B cell (primary cell): ENCODE data around the gene METTL23. TPM values are rescaled to one million over a fixed set of nuclear protein-coding genes. Genes with fewer than 3 reads are reported as not detected.

Experiments
- ATAC-seq: fragments of 200-7000 bp; cut with Tn5 transposase; one replicate; pipeline ENCODE4 v1.10.0; 2021; ENCODE audit warnings: low read depth, mild to moderate bottlenecking, moderate number of reproducible peaks, moderate library complexity
- CTCF ChIA-PET: fragments of 350-600 bp; sonication (Branson Sonifier 250); formaldehyde crosslinking; loops from one replicate; lab custom pipeline; 2021; ENCODE audit warnings: antibody characterized with exemption, inconsistent platforms; lab: Charles Lee
- POLR2A ChIA-PET: fragments of 350-600 bp; sonication (Branson Sonifier 250); formaldehyde crosslinking; loops from one replicate; lab custom pipeline; 2021; ENCODE audit warnings: antibody characterized with exemption; lab: Charles Lee
- DNase-seq: peaks from one replicate; pipeline ENCODE4 v3.0.0; 2013
- H2AFZ ChIP-seq: 2 replicates; pipeline ENCODE4 v1.6.1; 2012; ENCODE audit warnings: mild to moderate bottlenecking, low read depth, low read length; ENCODE audit not compliant: insufficient read depth, poor library complexity, severe bottlenecking
- H3K27ac ChIP-seq, 2 donors: 1 replicate in 1 of 2; 2 replicates in 1 of 2; pipeline ENCODE4 v1.5.1; 2012 to 2013; ENCODE audit warnings: low read length in 2 of 2, mild to moderate bottlenecking in 2 of 2, moderate library complexity in 1 of 2
- H3K27me3 ChIP-seq, 4 experiments: fragments of 200-600 bp in 1 of 4; sonication (generic) in 1 of 4; replicated peaks in 1 of 4; 1 replicate in 2 of 4; 2 replicates in 2 of 4; pipeline versions ENCODE4 v1.6.1 to v1.7.0; 2013 to 2016; ENCODE audit warnings: low read length in 3 of 4, mild to moderate bottlenecking in 2 of 4, mixed read lengths in 1 of 4, moderate library complexity in 1 of 4; ENCODE audit not compliant: insufficient read depth in 4 of 4, control insufficient read depth in 3 of 4; ENCODE audit errors: control extremely low read depth in 1 of 4
- H3K36me3 ChIP-seq, 2 experiments: replicated peaks in 1 of 2; 1 replicate in 1 of 2; 2 replicates in 1 of 2; pipeline versions ENCODE4 v1.6.1 to v1.7.1; 2013; ENCODE audit warnings: low read length in 1 of 2; ENCODE audit not compliant: insufficient read depth in 2 of 2, control insufficient read depth in 1 of 2; ENCODE audit errors: control extremely low read depth in 1 of 2, extremely low read depth in 1 of 2
- H3K4me1 ChIP-seq, 2 donors: fragments of 200-600 bp in 1 of 2; sonication (generic) in 1 of 2; 1 replicate in 1 of 2; 2 replicates in 1 of 2; pipeline versions ENCODE4 v1.5.1 to v1.6.1; 2013 to 2017; ENCODE audit warnings: low read length in 2 of 2; ENCODE audit not compliant: control insufficient read depth in 2 of 2, insufficient read depth in 2 of 2
- H3K4me2 ChIP-seq: replicated peaks from 2 replicates; pipeline ENCODE3; 2012; ENCODE audit warnings: mild to moderate bottlenecking, low read depth, low read length; ENCODE audit not compliant: poor library complexity, severe bottlenecking
- H3K4me3 ChIP-seq, 5 experiments: fragments of 200-600 bp in 1 of 5; sonication (generic) in 1 of 5; 1 replicate in 3 of 5; 2 replicates in 2 of 5; pipeline versions ENCODE4 v1.5.1 to v1.7.0; 2011 to 2016; ENCODE audit warnings: low read length in 4 of 5, mild to moderate bottlenecking in 4 of 5, low read depth in 2 of 5, control low read depth in 1 of 5, moderate library complexity in 1 of 5; ENCODE audit not compliant: insufficient read depth in 1 of 5; ENCODE audit errors: control extremely low read depth in 1 of 5, extremely low read depth in 1 of 5
- H3K79me2 ChIP-seq: fragments of 200-600 bp; sonication (generic); one replicate; pipeline ENCODE4 v1.6.0; 2016; ENCODE audit warnings: low read length; ENCODE audit not compliant: control insufficient read depth, insufficient read depth
- H3K9ac ChIP-seq: fragments of 200-600 bp; sonication (generic); 2 replicates; pipeline ENCODE4 v1.6.1; 2017; ENCODE audit warnings: mild to moderate bottlenecking, low read length, moderate library complexity
- H3K9me3 ChIP-seq, 3 donors: one replicate each; pipeline versions ENCODE4 v1.6.1 to v1.7.1; 2013; ENCODE audit warnings: low read length in 2 of 3; ENCODE audit not compliant: control insufficient read depth in 2 of 3, insufficient read depth in 1 of 3; ENCODE audit errors: control extremely low read depth in 1 of 3
- H4K20me1 ChIP-seq: 2 replicates; pipeline ENCODE4 v1.6.0; 2012; ENCODE audit warnings: mild to moderate bottlenecking, low read length; ENCODE audit not compliant: insufficient read depth, control insufficient read depth, poor library complexity, severe bottlenecking
- H3K27ac Mint-ChIP-seq: one replicate; pipeline ENCODE4 v1.8.0; 2021; ENCODE audit warnings: mixed read lengths
- H3K27me3 Mint-ChIP-seq: one replicate; pipeline ENCODE4 v1.8.0; 2021; ENCODE audit warnings: mixed read lengths
- H3K4me1 Mint-ChIP-seq: one replicate; pipeline ENCODE4 v1.8.0; 2021; ENCODE audit warnings: mixed read lengths
- H3K4me3 Mint-ChIP-seq: one replicate; pipeline ENCODE4 v1.8.0; 2021; ENCODE audit warnings: mixed read lengths
- H3K9me3 Mint-ChIP-seq: one replicate; pipeline ENCODE4 v1.8.0; 2022; ENCODE audit warnings: mixed read lengths; ENCODE audit not compliant: insufficient read depth
- EZH2 ChIP-seq: IDR thresholded peaks from 2 replicates; pipeline ENCODE4 v1.6.1; 2012; ENCODE audit warnings: borderline replicate concordance, low read depth, mild to moderate bottlenecking, moderate library complexity, low read length; ENCODE audit not compliant: insufficient read depth, poor library complexity, severe bottlenecking
- WGBS: methylation state at CpG from one replicate; pipeline ENCODE4 v1.1.5; 2013; ENCODE audit warnings: missing lambda C conversion rate; ENCODE audit not compliant: insufficient coverage; 5-methylcytosine and 5-hydroxymethylcytosine counted together
- intact Hi-C: fragments of 100-400 bp; cut with micrococcal nuclease; formaldehyde crosslinking; loops from one replicate; pipeline ENCODE4 v1.10.0; 2022
- polyA plus RNA-seq: library from polyadenylated mRNA; depleted of rRNA; stranded (reverse); fragments of >200 nt; gene quantifications from 2 replicates; pipeline ENCODE4 v1.2.3, GENCODE V29; 2012
- total RNA-seq, 2 donors: library from RNA; stranded (reverse); fragments of 120-200 nt in 1 of 2; gene quantifications; 1 replicate in 1 of 2; 2 replicates in 1 of 2; pipeline versions ENCODE4 v1.2.3 to v1.2.4, GENCODE V29; 2013 to 2022
- TF ChIP-seq, protein P1 (sequence below): fragments of 200-600 bp; IDR thresholded peaks from one replicate; pipeline ENCODE4 v1.8.0; 2022; ENCODE audit warnings: antibody characterized with exemption, mild to moderate bottlenecking

Gene METTL23
- total and polyA plus RNA-seq, 2 donors (not counting 1 experiment from before 2014, with no cell fraction given), result 64.0 to 68.1 TPM

DNA sequence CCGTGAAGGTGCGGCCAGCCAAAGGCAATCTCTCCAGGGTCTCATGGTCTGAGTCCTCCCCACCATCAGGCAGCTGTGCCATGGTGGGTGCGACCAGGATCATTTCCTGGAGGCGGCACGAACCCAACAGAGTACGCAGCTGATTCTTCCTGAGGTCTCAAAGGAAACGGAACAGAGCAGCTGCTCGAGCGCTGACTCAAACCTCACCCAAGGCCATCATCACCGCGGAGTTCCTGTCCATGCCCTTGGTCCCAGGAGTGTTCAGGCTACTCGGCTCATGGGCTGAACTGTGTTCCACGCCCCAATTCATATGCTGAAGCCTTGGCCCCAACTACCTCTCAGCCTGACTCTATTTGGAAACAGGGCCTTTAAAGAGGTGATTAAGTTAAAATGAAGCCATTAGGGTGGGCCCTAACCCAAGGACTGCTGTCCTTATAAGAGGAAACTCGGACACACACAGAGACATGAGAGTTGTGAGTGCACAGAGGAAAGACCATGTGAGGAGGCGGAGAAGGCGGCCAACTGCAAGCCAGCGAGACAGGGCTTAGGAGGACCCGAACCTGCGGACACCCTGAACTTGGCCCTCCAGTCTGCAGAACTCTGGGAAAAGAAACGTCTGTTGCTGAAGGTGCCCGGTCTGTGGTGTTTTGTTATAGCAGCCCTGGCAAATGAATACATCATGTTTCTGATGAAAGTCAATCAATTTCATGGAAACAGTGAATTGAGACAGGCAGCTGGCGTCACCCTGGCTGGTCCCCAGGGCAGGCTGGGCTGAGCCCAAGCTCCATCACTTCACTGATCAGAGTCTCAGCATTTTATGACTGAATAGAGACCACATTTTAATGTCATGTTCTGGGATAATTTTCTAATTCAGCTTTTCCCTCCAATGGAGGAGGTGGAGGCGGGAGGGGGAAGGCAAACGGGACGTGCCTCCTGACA lies 29.6 kb upstream of the METTL23 start:
- H3K27ac Mint-ChIP-seq, result peak overlapping the region; percentile 53
- no peaks in the 10 kb centered on the region for H3K36me3 ChIP-seq
- peaks cover 0 to 9% (median 0%) of the 10 kb centered on the region in 4 experiments for H3K27me3 ChIP-seq
- H3K4me3 ChIP-seq, result no peak overlapping the region
- H3K9ac ChIP-seq, result no peak overlapping the region
- peak overlapping the region; percentile 55 for H3K4me2 ChIP-seq
- H3K4me3 Mint-ChIP-seq, result no peak overlapping the region
- no peaks in the 10 kb centered on the region for H4K20me1 ChIP-seq
- ATAC-seq (peak; percentile 49), DNase-seq (no peak)
- H3K27ac ChIP-seq, result peak overlapping the region in 1 of 2 donors; percentile 41
- peaks cover 3% of the 10 kb centered on the region for H3K27me3 Mint-ChIP-seq
- H3K79me2 ChIP-seq, result peaks cover 17% of the 10 kb centered on the region
- H3K4me1 Mint-ChIP-seq, result peaks cover 12% of the 10 kb centered on the region
- CTCF ChIA-PET, result interaction anchor here (0.9 to 2.0 kb wide), 3 partner anchors 15 to 233 kb away, joined by 3 to 13 read pairs (median 4); no protein-coding TSS in a partner anchor
- H3K9me3 Mint-ChIP-seq, result no peaks in the 10 kb centered on the region
- H3K9me3 ChIP-seq, result no peaks in the 10 kb centered on the region
- peak overlapping the region; percentile 55 for H2AFZ ChIP-seq
- 45% methylated on average over 24 of the region's 25 CpGs for WGBS
- POLR2A ChIA-PET, result interaction anchor here (0.7 kb wide), 1 partner anchor 169 kb away, joined by 3 read pairs; no protein-coding TSS in a partner anchor
- H3K4me1 ChIP-seq, result peaks cover 7 to 12% of the 10 kb centered on the region in 2 donors
- intact Hi-C loops, result no loop called here
- TF ChIP-seq, protein P1, sequence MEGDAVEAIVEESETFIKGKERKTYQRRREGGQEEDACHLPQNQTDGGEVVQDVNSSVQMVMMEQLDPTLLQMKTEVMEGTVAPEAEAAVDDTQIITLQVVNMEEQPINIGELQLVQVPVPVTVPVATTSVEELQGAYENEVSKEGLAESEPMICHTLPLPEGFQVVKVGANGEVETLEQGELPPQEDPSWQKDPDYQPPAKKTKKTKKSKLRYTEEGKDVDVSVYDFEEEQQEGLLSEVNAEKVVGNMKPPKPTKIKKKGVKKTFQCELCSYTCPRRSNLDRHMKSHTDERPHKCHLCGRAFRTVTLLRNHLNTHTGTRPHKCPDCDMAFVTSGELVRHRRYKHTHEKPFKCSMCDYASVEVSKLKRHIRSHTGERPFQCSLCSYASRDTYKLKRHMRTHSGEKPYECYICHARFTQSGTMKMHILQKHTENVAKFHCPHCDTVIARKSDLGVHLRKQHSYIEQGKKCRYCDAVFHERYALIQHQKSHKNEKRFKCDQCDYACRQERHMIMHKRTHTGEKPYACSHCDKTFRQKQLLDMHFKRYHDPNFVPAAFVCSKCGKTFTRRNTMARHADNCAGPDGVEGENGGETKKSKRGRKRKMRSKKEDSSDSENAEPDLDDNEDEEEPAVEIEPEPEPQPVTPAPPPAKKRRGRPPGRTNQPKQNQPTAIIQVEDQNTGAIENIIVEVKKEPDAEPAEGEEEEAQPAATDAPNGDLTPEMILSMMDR, result no peak
- TF ChIP-seq EZH2, result no peak
